PC-9 (cell line): ENCODE data around the gene TCF12. TPM values are rescaled to one million over a fixed set of nuclear protein-coding genes. Genes with fewer than 3 reads are reported as not detected.

Experiments
- BruUV-seq: library from RNA; stranded (reverse); fragments of 400-500 nt; replicated peaks from 2 replicates; lab custom pipeline; 2021; lab: Mats Ljungman, UMichigan
- CTCF ChIA-PET: fragments of 300-600 bp; sonication (Branson Sonifier 250); formaldehyde crosslinking; loops from one replicate; lab custom pipeline; 2022; ENCODE audit warnings: antibody characterized with exemption; lab: Charles Lee
- POLR2A ChIA-PET: fragments of 300-600 bp; sonication (Branson Sonifier 250); formaldehyde crosslinking; loops from one replicate; lab custom pipeline; 2022; ENCODE audit warnings: antibody characterized with exemption; ENCODE audit not compliant: unreplicated experiment; lab: Charles Lee
- DNase-seq, 2 experiments: peaks; one replicate each; pipeline versions ENCODE4 v3.0.0 to v3.0.0-alpha.2; 2015 to 2022; ENCODE audit warnings: mixed read lengths in 1 of 2
- H2AFZ ChIP-seq: fragments of 200-600 bp; sonication (generic); 2 replicates; pipeline ENCODE4 v1.8.1; 2017; ENCODE audit warnings: antibody characterized with exemption
- H3F3A ChIP-seq: fragments of 200-600 bp; sonication (generic); 2 replicates; pipeline ENCODE4 v1.8.1; 2017; ENCODE audit warnings: antibody characterized with exemption, mild to moderate bottlenecking, low read depth; ENCODE audit not compliant: insufficient read depth
- H3K27ac ChIP-seq: fragments of 200-600 bp; sonication (generic); 2 replicates; pipeline ENCODE4 v1.6.1; 2016; ENCODE audit warnings: mixed run types
- H3K27me3 ChIP-seq: fragments of 200-600 bp; sonication (generic); 2 replicates; pipeline ENCODE4 v1.6.1; 2016; ENCODE audit warnings: low read depth, mixed run types; ENCODE audit not compliant: insufficient read depth
- H3K36me3 ChIP-seq: fragments of 200-600 bp; sonication (generic); 2 replicates; pipeline ENCODE4 v1.6.1; 2016; ENCODE audit warnings: low read depth, mixed run types
- H3K4me1 ChIP-seq: fragments of 200-600 bp; sonication (generic); replicated peaks from 2 replicates; pipeline ENCODE4 v1.6.1; 2016; ENCODE audit warnings: mixed run types; ENCODE audit not compliant: insufficient read depth
- H3K4me2 ChIP-seq: fragments of 200-600 bp; sonication (generic); 2 replicates; pipeline ENCODE4 v1.6.1; 2017; ENCODE audit warnings: mixed run types
- H3K4me3 ChIP-seq: fragments of 200-600 bp; sonication (generic); 2 replicates; pipeline ENCODE4 v1.6.1; 2016; ENCODE audit warnings: mixed run types
- H3K79me2 ChIP-seq: fragments of 200-600 bp; sonication (generic); 2 replicates; pipeline ENCODE4 v1.6.1; 2017; ENCODE audit warnings: low read depth, mixed run types
- H3K9me2 ChIP-seq: fragments of 200-600 bp; sonication (generic); 2 replicates; pipeline ENCODE4 v1.8.1; 2017; ENCODE audit warnings: mild to moderate bottlenecking; ENCODE audit not compliant: insufficient read depth
- H3K9me3 ChIP-seq: fragments of 200-600 bp; sonication (generic); 2 replicates; pipeline ENCODE4 v1.8.1; 2016; ENCODE audit warnings: low read depth; ENCODE audit not compliant: insufficient read depth
- H4K20me1 ChIP-seq: fragments of 200-600 bp; sonication (generic); 2 replicates; pipeline ENCODE4 v1.8.1; 2017; ENCODE audit not compliant: insufficient read depth
- EZH2 ChIP-seq: fragments of 200-600 bp; sonication (generic); IDR thresholded peaks from 2 replicates; pipeline ENCODE4 v1.8.0; 2017; ENCODE audit warnings: antibody characterized with exemption, low read depth
- intact Hi-C: fragments of 100-400 bp; cut with micrococcal nuclease; formaldehyde crosslinking; loops from one replicate; pipeline ENCODE4 v1.10.0; 2022; ENCODE audit not compliant: unreplicated experiment
- total RNA-seq: library from RNA; stranded (reverse); gene quantifications from 2 replicates; pipeline ENCODE4 v1.2.3, GENCODE V29; 2021
- TF ChIP-seq, protein P1 (sequence below): fragments of 200-600 bp; sonication (generic); conservative IDR thresholded peaks from 2 replicates; pipeline ENCODE4 v1.6.1; 2017; ENCODE audit warnings: mixed run types, antibody characterized with exemption, mild to moderate bottlenecking, moderate library complexity

TCF12 gene
- total RNA-seq, 1 experiment from 2014 or later = 60.1 TPM

DNA sequence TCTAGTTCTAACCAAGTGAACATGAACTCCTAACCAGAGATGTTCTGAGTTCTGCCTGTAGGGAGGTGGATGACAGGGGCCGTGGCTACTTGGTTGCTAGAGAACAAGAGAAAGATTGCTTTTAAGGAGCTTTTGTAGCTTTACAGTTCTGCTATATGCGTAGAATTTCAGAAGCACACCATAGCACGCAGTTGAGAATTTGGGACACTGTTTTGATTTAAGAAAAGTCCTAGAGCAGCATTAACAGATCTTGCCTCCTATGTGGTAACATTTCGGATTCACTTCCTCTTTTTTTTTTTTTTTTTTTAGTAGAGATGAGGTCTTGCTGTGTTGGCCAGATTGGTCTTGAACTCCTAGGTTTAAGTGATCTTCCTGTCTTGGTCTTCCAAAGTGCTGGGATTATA is 181.7 kb downstream of the TCF12 start:
- intact Hi-C loops = no loop called here
- H3K9me2 ChIP-seq = no peaks in the 10 kb centered on the region
- no peaks in the 10 kb centered on the region for H3K9me3 ChIP-seq
- H3K4me3 ChIP-seq = no peak overlapping the region
- H3K4me2 ChIP-seq = no peak overlapping the region
- POLR2A ChIA-PET = no interaction called here
- H2AFZ ChIP-seq = no peak overlapping the region
- DNase-seq = no peak
- no peak overlapping the region for H3K27ac ChIP-seq
- no peaks in the 10 kb centered on the region for H3K36me3 ChIP-seq
- TF ChIP-seq, protein P1, sequence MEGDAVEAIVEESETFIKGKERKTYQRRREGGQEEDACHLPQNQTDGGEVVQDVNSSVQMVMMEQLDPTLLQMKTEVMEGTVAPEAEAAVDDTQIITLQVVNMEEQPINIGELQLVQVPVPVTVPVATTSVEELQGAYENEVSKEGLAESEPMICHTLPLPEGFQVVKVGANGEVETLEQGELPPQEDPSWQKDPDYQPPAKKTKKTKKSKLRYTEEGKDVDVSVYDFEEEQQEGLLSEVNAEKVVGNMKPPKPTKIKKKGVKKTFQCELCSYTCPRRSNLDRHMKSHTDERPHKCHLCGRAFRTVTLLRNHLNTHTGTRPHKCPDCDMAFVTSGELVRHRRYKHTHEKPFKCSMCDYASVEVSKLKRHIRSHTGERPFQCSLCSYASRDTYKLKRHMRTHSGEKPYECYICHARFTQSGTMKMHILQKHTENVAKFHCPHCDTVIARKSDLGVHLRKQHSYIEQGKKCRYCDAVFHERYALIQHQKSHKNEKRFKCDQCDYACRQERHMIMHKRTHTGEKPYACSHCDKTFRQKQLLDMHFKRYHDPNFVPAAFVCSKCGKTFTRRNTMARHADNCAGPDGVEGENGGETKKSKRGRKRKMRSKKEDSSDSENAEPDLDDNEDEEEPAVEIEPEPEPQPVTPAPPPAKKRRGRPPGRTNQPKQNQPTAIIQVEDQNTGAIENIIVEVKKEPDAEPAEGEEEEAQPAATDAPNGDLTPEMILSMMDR = no peak
- no peak for TF ChIP-seq EZH2
- no peaks in the 10 kb centered on the region for H4K20me1 ChIP-seq
- H3F3A ChIP-seq = no peaks in the 10 kb centered on the region
- BruUV-seq = no TSS peak
- H3K4me1 ChIP-seq = no peaks in the 10 kb centered on the region
- H3K27me3 ChIP-seq = no peaks in the 10 kb centered on the region
- CTCF ChIA-PET = no interaction called here
- no peaks in the 10 kb centered on the region for H3K79me2 ChIP-seq

DNA sequence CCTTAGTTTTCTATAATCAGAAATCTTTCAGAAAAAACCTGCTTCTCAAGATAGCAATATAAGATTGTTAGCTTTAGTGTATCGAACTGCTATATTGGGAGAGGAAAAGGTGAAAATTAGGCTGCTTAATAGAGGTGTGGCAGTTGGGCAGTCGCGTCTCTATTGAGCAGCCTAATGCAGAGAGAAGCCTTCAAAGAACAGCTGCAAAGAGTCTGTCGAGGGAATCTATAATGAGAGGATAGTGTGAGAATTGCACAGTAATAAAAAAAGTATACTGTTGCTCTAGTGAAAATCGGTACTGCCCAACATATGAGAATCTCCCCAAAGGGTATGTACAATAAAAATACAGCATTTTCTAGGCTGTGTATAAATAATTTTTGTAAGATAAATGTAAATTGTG is 184.4 kb downstream of the TCF12 start:
- H3F3A ChIP-seq = no peaks in the 10 kb centered on the region
- H2AFZ ChIP-seq = no peak overlapping the region
- H4K20me1 ChIP-seq = no peaks in the 10 kb centered on the region
- no peaks in the 10 kb centered on the region for H3K4me1 ChIP-seq
- no peaks in the 10 kb centered on the region for H3K27me3 ChIP-seq
- no peak for DNase-seq
- H3K9me3 ChIP-seq = no peaks in the 10 kb centered on the region
- H3K4me3 ChIP-seq = no peak overlapping the region
- H3K4me2 ChIP-seq = no peak overlapping the region
- no peaks in the 10 kb centered on the region for H3K9me2 ChIP-seq
- CTCF ChIA-PET = no interaction called here
- H3K79me2 ChIP-seq = no peaks in the 10 kb centered on the region
- TF ChIP-seq EZH2 = no peak
- TF ChIP-seq, protein P1 = no peak
- no peaks in the 10 kb centered on the region for H3K36me3 ChIP-seq
- H3K27ac ChIP-seq = no peak overlapping the region
- POLR2A ChIA-PET = no interaction called here
- no TSS peak for BruUV-seq
- intact Hi-C loops = no loop called here

DNA sequence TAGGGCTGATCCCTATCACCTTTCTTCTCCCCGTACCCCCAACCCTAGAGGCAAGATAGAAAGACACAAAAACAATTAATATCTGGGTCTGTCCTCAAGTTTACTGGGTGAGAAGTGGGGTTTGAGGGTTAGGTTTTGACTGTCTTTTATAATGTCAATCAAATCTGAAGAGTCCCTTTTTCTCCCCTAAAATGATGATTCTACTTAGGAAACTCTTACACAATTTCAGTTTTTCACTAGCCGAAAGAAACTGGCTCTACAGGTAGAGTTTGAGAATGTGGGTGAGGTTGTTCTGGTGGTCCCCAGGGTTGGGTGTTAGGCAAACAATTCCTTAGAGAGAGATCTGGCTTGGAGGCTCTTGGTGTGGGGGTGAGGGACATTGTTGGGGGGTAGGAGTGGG is 189.9 kb downstream of the TCF12 start:
- Histone ChIP-seq H4K20me1 (no peaks in the 10 kb centered on the region), H2AFZ (no peak overlapping the region), H3K4me3 (no peak overlapping the region), H3F3A (no peaks in the 10 kb centered on the region), H3K9me2 (no peaks in the 10 kb centered on the region), H3K4me1 (no peaks in the 10 kb centered on the region), H3K9me3 (no peaks in the 10 kb centered on the region), H3K27me3 (no peaks in the 10 kb centered on the region), H3K27ac (no peak overlapping the region), H3K79me2 (no peaks in the 10 kb centered on the region), H3K36me3 (no peaks in the 10 kb centered on the region), H3K4me2 (no peak overlapping the region)
- TF ChIP-seq, protein P1 = no peak
- ChIA-PET CTCF (no interaction called here), POLR2A (interaction anchor here (0.6 kb wide), 1 partner anchor 378 kb away, joined by 7 read pairs; no protein-coding TSS in a partner anchor)
- intact Hi-C loops = no loop called here
- no TSS peak for BruUV-seq
- no peak for DNase-seq
